ENCODE measurements around the gene ZNF326.
A peak's percentile ranks its signal among the peaks of the same experiment; 100 is the strongest.
"Not testable (repeated sequence)": the region's sequence is repeated elsewhere in the genome, so short reads cannot be mapped to it uniquely, and the experiment has no call there.

ZNF326 gene

DNA sequence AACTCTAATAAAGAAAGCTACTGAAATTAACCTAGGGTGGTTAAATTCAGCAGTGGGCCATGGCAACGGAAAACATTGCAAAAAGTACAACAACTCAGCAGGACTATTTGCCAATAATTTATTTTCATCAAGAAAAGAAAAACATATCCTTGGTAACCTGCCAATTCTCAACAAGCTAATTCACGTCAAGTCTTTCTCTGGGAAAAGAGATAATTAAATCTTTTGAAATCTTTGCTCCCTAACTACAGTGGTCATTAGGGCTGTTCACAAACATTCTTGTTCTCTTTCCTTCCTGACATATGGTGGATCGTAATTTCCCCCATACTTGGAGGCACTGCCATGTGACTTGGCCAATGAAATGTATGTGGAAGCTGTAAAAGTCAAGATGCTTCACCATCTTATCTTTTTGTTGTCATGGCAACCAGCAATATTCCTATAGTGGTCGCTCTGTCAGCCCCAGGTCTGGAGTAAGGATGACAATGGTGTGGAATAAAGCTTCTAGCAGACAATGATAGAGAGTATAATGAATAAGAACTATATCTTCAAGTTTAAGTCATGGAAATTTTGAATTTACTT lies 29.6 kb upstream of the ZNF326 start:
- DNase-seq (ENCODE audit: low spot score), result no peak

DNA sequence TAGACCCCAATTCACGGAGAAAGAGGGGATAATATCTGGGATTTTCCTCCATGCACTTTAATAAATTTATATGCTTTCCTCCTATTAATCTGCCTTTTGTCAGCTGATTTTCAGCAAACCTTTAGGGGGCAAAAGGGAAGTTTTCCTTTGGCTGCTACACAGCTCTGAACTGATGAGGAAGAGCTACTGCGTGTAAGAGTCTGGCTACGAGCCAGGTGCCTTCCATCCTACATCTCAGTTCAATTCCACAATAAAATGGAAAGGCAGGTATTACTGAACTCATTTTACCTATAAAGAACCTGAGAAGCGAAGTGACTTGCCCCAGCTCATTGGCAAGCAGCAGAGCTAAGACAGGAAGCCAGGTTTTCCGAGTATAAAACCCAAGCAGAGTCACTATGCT lies 28.3 kb upstream of the ZNF326 start:
- DNase-seq (ENCODE audit: low spot score), result no peak

DNA sequence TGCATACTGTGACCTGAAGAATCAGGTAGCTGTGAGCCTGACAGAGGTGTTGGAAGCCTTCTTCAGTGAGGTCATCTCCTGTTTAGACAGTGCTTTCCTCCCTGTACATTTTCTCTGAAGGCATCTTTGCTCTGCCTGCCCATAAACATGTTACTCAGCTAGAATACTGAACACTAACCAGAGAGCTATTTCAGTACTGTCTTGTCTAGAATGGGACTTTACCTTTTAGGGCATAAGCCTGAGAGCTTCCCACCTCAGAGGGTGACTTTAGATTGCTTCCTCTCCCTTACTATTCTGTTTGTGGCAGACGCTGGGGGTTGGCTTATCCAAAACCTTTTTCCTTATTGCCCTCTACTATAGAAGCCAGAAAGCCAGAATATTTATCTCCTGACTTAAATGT lies 23.3 kb upstream of the ZNF326 start:
- DNase-seq (ENCODE audit: low spot score), result no peak

DNA sequence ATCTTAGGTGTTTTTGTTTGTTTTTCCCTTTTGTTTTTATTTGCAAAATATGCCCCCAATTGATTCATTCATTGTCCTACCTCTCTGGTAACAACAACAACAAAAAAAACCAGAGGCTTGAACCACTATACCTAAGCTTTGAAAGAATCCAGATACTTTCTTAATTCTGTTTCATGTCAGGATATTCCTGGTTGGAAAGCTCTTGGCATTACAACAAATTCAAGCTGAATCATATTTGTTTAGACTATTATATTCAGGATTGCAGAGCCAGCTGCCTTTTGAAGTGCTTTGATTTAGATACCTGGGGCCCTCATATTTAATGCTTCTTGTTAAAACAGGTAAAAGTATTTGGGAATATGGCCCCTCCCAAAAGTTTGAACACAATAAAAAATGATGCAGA lies 22.9 kb upstream of the ZNF326 start:
- DNase-seq (ENCODE audit: low spot score), result no peak

DNA sequence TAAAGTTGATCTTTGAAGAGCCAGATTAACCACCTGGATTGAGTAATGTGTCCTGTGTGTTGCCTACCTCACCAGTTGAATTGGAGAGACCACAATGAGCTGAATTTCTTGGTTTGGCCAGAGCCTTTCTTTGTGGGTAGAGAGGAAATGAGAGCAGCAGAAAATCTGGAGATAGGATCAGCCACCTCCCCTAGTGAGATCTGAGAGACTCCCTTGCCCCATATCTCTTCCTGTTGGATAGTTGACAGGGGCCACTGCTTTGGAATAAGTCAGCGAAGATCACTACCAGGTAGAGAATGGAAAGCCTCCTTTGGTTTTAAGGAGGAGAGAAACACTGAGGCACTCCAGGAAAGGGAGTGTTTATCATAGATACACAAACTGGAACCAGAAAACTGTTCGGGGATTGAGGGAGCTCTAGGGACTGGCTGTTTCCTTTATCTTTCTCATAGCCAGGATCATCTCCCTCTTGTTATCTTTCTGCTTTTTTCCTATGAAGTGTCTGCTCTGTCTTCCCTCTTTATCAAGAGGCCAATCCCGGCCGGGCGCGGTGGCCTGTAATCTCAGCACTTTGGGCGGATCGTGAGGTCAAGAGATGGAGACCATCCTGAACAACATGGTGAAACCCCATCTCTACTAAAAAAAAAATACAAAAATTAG lies 21.3 kb upstream of the ZNF326 start:
- DNase-seq (ENCODE audit: low spot score), result no peak

DNA sequence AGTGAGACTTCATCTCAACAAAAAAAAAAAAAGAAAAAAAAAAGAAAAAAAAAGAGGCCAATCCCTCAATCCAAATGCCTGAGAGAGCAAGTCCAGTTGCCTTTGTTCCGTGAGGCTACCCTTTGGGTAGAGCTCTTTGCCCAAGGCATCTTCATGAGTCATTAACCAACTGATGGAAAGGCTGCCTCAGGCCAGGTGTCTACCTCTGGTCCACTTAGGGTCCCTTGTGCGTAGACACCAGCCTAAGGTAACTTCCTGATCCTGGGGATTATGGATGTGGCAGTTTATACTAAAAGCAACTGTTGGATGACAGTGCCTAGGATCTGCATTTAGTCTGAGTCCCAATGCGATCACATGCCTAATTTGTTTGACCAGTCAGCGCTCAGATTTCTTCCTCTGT lies 20.7 kb upstream of the ZNF326 start:
- no peak for DNase-seq (ENCODE audit: low spot score)

DNA sequence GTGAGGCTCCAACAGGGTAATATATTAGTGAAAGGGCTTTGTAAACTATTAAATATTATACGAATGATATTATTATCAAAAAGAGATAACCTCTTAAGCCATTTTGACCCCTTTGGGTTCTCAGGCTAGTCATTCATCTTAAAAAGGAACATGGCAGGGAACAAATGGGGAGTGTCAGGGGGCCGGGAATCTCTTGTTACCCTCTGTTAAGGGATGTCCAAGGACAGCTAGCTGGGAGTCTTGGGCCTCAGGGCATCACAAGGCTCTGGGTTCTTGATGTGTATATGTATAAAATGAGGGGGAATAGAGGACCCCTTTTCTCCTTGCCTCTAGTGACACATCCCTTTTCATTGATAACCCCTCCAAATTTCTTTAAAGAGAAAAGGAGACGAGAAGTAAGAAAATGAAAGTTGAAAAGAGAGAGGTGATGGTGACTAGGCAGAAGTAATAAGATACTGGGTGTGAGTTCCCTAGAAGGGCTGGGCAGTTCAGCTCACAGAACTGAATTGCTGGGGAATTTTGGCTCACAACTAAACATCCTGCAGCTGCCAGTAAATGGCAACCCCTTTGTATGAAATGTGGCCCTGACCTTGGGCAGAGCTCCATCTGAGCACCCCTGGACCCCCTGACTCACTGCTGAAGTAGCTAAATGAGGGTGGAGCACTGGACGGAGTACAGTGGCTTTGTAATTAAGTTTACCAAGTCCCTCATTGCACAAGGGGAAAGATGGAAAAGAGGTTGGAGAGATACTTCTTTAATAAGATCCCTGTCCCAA lies 20.0 kb upstream of the ZNF326 start:
- peak; percentile 60 for DNase-seq (ENCODE audit: low spot score)

DNA sequence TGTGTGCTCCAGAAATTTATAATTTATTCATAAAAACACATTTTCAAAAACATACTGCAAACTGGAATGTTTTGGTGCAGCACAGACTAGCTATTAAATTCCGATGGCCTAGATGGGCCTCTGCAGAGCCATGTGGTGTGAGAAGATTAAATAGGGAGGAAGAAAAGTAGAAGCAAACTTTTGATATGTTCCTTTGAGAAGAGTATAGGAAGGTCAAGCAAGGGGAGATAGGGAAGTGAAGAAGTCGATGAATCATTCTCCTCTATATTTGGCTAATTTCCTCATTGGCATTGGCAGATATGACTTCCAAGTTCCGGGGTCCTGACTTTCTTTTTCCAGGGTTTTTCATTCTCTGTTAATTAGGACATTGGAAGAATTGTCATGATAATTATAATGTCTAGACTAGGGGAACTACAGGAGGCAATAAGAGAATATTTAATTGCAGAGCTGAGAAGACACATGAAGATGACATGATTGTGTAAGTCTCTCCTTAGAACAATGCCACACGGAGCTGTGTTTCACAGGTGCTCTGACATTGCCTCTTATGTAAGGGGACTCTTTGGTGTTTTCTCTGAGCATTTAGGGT lies 19.3 kb upstream of the ZNF326 start:
- DNase-seq (ENCODE audit: low spot score), result no peak

DNA sequence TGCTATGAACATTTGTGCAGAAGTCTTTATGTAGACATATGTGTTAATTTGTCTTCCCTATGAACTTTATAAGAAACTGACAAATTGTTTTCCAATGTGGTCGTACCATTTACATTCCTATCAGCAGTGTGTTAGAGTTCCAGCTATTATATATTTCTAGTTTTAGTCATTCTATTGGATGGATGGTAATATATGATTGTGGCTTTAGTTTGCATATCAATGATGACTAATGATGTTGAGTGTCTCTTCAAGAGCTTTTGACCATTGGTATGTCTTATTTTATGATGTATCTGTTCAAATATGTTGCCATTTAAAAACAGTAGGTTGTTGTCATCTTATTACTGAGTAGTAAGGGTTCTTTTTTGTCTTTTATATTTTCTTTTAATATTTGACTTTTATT lies 16.2 kb upstream of the ZNF326 start:
- DNase-seq (ENCODE audit: low spot score), result peak; percentile 50

DNA sequence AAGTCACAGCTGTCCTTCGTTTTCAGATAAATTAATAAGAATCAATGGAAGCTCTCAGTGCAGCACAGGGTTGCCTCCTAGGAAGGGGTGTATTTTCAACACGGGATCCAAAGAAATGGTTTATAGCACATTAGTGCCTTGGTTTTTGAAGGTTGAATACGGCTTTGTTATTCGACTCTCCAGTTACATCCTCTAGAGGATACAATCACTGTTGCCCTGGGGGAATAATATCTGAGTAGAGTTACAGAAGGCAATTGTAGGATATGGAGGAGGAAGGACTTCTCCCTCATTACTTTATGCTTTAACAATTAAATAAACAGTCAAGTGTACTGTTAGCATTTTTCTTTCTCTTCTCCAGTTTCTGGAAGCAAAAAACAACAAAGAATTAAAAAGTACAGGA lies 14.3 kb upstream of the ZNF326 start:
- no peak for DNase-seq (ENCODE audit: low spot score)

DNA sequence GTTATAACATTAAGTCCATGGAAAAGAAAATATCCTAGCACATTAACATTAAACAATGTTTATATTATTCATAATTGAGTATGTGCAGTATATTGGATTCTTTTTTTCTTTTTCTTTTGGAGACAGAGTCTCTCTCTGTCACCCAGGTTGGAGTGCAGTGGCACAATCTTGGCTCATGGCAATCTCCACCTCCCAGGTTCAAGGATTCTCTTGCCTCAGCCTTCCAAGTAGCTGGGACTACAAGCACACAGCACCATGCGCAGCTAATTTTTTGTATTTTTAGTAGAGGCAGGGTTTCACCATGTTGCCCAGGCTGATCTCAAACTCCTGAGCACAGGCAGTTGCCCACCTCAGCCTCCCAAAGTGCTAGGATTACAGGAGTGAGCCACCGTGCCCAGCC lies 12.1 kb upstream of the ZNF326 start:
- not testable (repeated sequence) for DNase-seq (ENCODE audit: low spot score)

DNA sequence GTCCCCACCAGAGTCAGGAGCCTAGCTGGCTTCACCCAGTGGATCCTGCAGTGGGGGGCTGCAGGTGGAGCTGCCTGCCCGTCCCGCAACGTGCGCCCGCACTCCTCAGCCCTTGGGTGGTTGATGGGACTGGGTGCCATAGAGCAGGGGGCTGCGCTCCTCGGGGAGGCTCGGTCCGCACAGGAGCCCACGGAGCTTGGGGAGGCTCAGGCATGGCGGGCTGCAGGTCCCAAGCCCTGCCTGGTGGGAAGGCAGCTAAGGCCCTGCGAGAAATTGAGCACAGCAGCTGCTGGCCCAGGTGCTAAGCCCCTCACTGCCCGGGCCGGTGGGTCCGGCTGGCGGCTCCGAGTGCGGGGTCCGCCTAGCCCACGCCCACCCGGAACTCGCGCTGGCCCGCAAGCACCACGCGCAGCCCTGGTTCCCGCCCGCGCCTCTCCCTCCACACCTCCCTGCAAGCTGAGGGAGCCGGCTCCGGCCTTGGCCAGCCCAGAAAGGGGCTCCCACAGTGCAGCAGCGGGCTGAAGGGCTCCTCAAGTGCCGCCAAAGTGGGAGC lies 10.3 kb upstream of the ZNF326 start:
- DNase-seq (ENCODE audit: low spot score), result not testable (repeated sequence)

DNA sequence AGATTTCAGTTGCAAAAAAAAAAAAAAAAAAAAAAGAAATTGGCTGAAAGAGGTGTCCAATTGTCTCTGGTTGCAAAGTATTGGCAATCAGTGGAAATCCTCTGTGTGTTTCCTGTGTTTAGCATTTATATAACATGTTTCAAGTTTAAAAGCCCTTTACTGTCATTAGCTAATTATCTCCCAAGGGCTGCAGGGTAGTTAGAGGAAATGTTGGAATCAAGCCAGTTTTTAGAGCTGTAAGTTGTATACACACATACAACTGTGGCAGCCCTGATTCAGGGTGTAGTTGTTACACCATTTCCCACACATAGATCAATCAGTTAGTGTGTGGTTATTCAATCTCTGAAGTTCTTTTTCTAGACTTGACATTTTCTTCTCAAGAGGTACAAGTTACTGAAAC lies 8.9 kb upstream of the ZNF326 start:
- no peak for DNase-seq (ENCODE audit: low spot score)

DNA sequence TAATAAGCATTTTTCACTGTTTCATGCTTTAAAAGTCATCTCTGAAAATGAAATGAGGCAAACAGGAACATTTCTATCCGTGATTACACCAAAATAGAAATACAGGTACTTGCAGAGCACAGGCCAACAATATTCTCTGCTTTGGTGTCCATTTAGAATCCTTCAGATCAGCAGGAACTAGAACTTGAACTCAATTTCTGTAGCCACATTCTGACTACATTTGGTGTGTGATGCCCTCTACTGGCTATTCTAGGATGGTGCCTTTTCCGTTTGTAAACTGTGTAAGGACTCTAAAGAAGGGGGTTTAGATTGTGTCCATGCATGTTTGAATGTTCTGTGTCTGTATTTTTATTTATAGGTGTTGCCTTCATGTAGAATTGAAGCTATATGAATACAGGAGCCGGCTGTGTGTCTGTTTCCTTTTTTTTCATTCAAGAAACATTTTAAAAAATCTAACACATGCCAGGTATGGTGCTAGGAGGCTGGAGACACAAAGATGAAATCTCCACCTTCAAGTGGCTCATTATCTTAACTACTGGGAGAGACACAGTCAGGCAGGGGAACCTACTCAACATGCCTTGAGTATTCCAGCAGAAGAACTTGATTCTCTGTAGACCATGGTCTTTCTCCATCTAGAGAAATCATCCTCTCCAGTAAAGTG lies 7.6 kb upstream of the ZNF326 start:
- peak; percentile 78 for DNase-seq (ENCODE audit: low spot score)

DNA sequence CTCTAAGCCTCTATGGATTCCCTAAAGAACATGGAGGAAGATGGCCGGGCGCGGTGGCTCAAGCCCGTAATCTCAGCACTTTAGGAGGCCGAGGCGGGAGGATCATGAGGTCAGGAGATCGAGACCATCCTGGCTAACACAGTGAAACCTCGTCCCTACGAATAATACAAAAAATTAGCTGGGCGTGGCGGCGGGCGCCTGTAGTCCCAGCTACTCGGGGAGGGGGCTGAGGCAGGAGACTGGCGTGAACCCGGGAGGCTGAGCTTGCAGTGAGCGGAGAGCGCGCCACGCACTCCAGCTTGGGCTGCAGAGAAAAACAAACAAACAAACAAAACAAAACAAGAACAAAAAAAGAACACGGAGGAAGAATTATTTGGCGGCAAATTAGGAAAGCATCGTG lies 5.8 kb upstream of the ZNF326 start:
- DNase-seq (ENCODE audit: low spot score), result no peak

DNA sequence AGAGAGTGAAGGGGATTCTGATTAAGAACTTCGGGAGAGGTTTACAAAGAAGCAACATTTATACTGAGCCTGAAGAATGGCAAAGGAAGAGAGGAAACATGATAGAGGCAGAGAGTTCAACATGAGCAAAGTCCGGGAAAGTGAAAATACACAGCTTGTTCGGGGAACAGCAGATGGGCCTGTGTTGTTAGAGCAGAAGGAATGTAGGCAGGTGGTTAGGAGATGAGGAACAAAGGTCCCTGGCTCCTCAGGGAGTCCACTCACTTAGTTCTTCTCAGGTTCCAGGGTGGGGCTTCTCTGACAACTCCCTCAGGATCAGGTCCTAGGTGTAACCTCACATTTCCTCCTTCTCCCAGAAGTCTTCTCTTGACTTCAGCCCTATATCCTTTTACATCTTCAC lies 5.1 kb upstream of the ZNF326 start:
- no peak for DNase-seq (ENCODE audit: low spot score)

DNA sequence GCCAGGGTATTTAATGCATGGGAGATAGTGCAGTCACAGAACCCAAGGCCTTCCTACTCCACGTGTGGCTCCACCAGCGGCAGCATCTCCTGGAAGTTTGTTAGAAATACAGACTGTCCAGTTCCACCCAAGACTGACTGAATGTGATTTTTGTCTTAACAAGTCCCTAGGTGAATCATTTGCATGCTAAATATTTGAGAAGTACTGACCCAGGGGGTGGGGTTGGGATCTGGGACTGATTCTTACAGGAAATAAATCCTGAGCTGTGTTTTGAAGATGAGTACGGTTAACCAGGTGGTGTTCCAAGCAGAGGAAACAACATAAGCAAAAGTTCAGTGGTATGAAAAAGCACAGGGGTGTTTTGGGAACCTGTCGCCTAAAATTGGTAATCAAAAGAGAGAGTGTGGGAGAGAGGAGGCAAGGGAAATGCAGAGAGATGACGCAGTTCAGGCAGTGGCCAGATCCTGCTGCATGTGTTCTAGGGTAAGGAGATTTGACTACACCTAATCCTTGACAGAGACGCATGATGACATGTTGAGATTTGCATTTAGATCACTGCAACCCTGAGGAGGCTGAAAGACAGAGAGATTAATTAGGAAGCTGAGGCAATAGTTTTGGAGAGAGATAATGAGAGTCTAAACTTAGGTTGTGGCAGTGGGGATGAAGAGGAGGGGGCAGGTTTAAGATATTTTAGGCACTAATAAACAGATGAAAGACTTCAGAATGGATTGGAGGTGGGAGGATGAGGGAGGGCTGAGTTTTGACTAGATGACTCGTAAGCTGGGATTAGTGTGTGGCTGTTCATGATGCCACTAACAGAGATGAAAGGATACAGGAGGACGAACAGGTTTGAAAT lies 3.7 kb upstream of the ZNF326 start:
- no peak for DNase-seq (ENCODE audit: low spot score)

DNA sequence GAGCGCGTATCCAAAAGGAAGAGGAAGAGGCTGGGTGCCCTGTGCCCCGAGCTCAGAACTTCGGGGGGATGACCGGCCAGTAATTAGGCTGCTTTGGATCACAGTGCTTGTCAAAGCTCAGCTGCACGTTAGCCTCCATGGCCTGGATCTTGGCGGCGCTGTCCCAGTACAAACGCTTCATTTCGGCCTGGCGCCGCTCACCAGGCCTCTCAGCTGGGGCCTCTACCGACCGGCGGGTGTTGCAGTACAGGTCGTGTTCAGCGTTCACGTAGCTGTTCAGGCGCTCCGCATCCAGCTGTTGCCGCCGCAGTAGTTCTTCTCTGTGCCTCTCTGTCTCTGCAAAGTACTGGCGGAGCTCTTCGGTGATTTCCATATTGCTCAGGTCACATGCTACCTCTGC lies 1.4 kb upstream of the ZNF326 start:
- no peak for DNase-seq (ENCODE audit: low spot score)

DNA sequence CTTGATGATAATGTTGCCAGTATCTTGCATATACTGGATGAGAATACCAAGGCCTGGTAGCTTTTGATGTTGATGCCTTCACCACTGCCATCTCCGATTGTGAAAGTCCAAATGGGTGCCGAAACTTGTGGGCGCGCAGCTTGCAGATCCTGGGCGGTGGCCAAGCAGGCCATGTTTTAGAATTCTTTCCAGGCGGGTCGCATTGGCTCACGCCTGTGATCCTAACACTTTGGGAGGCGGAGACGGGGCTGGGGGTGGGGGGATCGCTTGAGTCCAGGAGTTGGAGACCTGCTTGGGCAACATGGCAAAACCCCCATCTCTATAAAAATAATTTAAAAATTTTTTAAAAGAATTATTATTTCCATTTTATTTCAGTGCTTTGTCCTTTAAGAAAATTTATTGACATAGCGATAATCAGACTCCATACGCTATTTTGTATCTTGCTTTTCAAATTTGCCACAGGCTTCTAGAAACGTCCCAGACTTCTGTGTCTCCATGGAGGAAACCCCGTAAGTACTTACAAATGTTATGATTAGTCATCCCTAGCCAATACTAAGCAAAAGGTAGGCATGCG lies 592 bp upstream of the ZNF326 start:
- DNase-seq (ENCODE audit: low spot score), result no peak

DNA sequence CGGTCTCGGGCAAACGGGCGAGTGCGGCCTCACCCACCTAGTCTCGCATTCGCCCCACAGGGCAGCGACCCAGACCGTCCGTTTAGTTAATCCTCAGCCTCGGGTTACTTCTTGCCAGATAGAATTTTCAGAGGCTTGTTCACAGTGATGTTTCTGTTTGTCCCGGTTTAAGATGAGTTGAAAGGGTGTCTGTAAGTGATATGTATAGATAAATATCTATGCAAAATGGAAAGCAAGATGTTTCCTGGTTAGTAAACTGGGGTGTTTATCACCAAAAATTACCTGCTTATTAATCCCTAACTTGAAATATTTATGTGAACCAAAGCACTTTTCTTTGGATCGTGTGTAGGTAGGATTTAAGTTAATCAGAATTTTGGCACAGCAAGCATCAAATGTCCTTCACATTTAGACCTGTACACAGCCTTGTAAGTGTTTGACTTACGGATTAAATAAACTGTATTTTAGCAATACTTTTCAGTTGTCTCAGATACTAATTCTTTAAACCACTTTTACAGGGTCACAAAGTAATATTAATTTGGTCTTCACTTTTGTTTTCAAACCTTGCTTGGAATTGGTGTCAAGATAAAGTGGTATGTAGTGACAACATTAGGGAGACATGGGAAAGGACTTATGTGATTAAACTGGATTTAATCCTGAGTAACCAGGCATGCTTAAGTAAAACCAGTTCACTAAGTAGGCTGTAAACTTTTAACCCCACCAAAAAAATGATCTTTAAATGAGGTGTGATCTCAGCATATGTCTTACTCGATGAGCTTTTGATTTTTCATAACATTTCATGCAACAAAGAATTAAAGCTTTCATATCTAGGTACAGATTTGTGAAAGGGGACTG lies 914 bp downstream of the ZNF326 start:
- DNase-seq (ENCODE audit: low spot score), result no peak

Measured in AG08396 (cell line).